Activated naive CD8-positive, alpha-beta T cell (primary cell): ENCODE data around the gene NCAPD2.

ENCODE experiments used
- H3K27ac Mint-ChIP-seq: one replicate; pipeline ENCODE4 v1.8.0; 2021; ENCODE audit warnings: mixed read lengths
- H3K27me3 Mint-ChIP-seq: one replicate; pipeline ENCODE4 v1.8.0; 2021; ENCODE audit warnings: mixed read lengths
- H3K36me3 Mint-ChIP-seq: one replicate; pipeline ENCODE4 v1.8.0; 2021; ENCODE audit warnings: mixed read lengths
- H3K4me1 Mint-ChIP-seq: one replicate; pipeline ENCODE4 v1.8.0; 2021; ENCODE audit warnings: low read depth, mixed read lengths
- H3K4me3 Mint-ChIP-seq: one replicate; pipeline ENCODE4 v1.8.0; 2021; ENCODE audit warnings: mild to moderate bottlenecking, mixed read lengths
- H3K9me3 Mint-ChIP-seq: one replicate; pipeline ENCODE4 v1.8.0; 2021; ENCODE audit warnings: low read depth, mixed read lengths

Gene NCAPD2

GRCh38 chr12:6500466-6500865, 6.6 kb downstream of the NCAPD2 start:
- peaks cover 17% of the 10 kb centered on the region for H3K4me1 Mint-ChIP-seq
- no peaks in the 10 kb centered on the region for H3K9me3 Mint-ChIP-seq
- H3K27me3 Mint-ChIP-seq, result no peaks in the 10 kb centered on the region
- no peak overlapping the region for H3K4me3 Mint-ChIP-seq
- H3K36me3 Mint-ChIP-seq, result no peaks in the 10 kb centered on the region
- no peak overlapping the region for H3K27ac Mint-ChIP-seq

GRCh38 chr12:6507102-6507998, 13.4 kb downstream of the NCAPD2 start:
- Mint-ChIP-seq H3K4me1 (no peaks in the 10 kb centered on the region), H3K27me3 (no peaks in the 10 kb centered on the region), H3K27ac (no peak overlapping the region), H3K9me3 (no peaks in the 10 kb centered on the region), H3K36me3 (peaks cover 3% of the 10 kb centered on the region), H3K4me3 (no peak overlapping the region)

GRCh38 chr12:6508087-6508486, 14.2 kb downstream of the NCAPD2 start:
- H3K27me3 Mint-ChIP-seq, result no peaks in the 10 kb centered on the region
- H3K36me3 Mint-ChIP-seq, result peaks cover 3% of the 10 kb centered on the region
- H3K27ac Mint-ChIP-seq, result no peak overlapping the region
- no peaks in the 10 kb centered on the region for H3K4me1 Mint-ChIP-seq
- no peak overlapping the region for H3K4me3 Mint-ChIP-seq
- no peaks in the 10 kb centered on the region for H3K9me3 Mint-ChIP-seq

GRCh38 chr12:6520186-6520585, 26.3 kb downstream of the NCAPD2 start:
- Mint-ChIP-seq H3K27me3 (no peaks in the 10 kb centered on the region), H3K27ac (peak overlapping the region; percentile 34), H3K9me3 (no peaks in the 10 kb centered on the region), H3K4me3 (no peak overlapping the region), H3K4me1 (peaks cover 1% of the 10 kb centered on the region), H3K36me3 (peaks cover 10% of the 10 kb centered on the region)

- Mint-ChIP-seq H3K36me3 (peaks cover 2% of the 10 kb centered on the region), H3K4me3 (no peak overlapping the region), H3K27me3 (no peaks in the 10 kb centered on the region), H3K4me1 (peaks cover 1% of the 10 kb centered on the region), H3K27ac (no peak overlapping the region), H3K9me3 (no peaks in the 10 kb centered on the region)
These were observed 28.3 kb downstream of the NCAPD2 start for GRCh38 chr12:6522193-6522592.

- Mint-ChIP-seq H3K9me3 (no peaks in the 10 kb centered on the region), H3K27me3 (no peaks in the 10 kb centered on the region), H3K4me1 (peaks cover 1% of the 10 kb centered on the region), H3K27ac (peak overlapping the region; percentile 5), H3K36me3 (peaks cover 2% of the 10 kb centered on the region), H3K4me3 (no peak overlapping the region)
These were observed 29.8 kb downstream of the NCAPD2 start for GRCh38 chr12:6523708-6524107.

GRCh38 chr12:6524648-6525047, 30.7 kb downstream of the NCAPD2 start:
- Mint-ChIP-seq H3K27me3 (no peaks in the 10 kb centered on the region), H3K4me1 (peaks cover 1% of the 10 kb centered on the region), H3K9me3 (no peaks in the 10 kb centered on the region), H3K27ac (no peak overlapping the region), H3K4me3 (no peak overlapping the region), H3K36me3 (peaks cover 2% of the 10 kb centered on the region)

GRCh38 chr12:6526201-6526600, 32.3 kb downstream of the NCAPD2 start:
- peaks cover 8% of the 10 kb centered on the region for H3K36me3 Mint-ChIP-seq
- no peak overlapping the region for H3K4me3 Mint-ChIP-seq
- H3K4me1 Mint-ChIP-seq, result peaks cover 1% of the 10 kb centered on the region
- no peaks in the 10 kb centered on the region for H3K9me3 Mint-ChIP-seq
- H3K27me3 Mint-ChIP-seq, result no peaks in the 10 kb centered on the region
- peak overlapping the region; percentile 70 for H3K27ac Mint-ChIP-seq

- Mint-ChIP-seq H3K4me1 (peaks cover 4% of the 10 kb centered on the region), H3K36me3 (peaks cover 8% of the 10 kb centered on the region), H3K9me3 (no peaks in the 10 kb centered on the region), H3K27ac (no peak overlapping the region), H3K4me3 (no peak overlapping the region), H3K27me3 (no peaks in the 10 kb centered on the region)
These were observed 33.0 kb downstream of the NCAPD2 start for GRCh38 chr12:6526766-6527525.

- Mint-ChIP-seq H3K27me3 (no peaks in the 10 kb centered on the region), H3K36me3 (peaks cover 8% of the 10 kb centered on the region), H3K4me1 (peaks cover 11% of the 10 kb centered on the region), H3K9me3 (no peaks in the 10 kb centered on the region), H3K4me3 (no peak overlapping the region), H3K27ac (no peak overlapping the region)
These were observed 33.8 kb downstream of the NCAPD2 start for GRCh38 chr12:6527711-6528110.

GRCh38 chr12:6528539-6529235, 34.8 kb downstream of the NCAPD2 start:
- no peak overlapping the region for H3K4me3 Mint-ChIP-seq
- no peak overlapping the region for H3K27ac Mint-ChIP-seq
- H3K36me3 Mint-ChIP-seq, result peaks cover 8% of the 10 kb centered on the region
- H3K4me1 Mint-ChIP-seq, result peaks cover 15% of the 10 kb centered on the region
- no peaks in the 10 kb centered on the region for H3K9me3 Mint-ChIP-seq
- no peaks in the 10 kb centered on the region for H3K27me3 Mint-ChIP-seq

GRCh38 chr12:6529291-6529737, 35.4 kb downstream of the NCAPD2 start:
- Mint-ChIP-seq H3K27ac (no peak overlapping the region), H3K27me3 (no peaks in the 10 kb centered on the region), H3K36me3 (peaks cover 6% of the 10 kb centered on the region), H3K9me3 (no peaks in the 10 kb centered on the region), H3K4me3 (no peak overlapping the region), H3K4me1 (peaks cover 15% of the 10 kb centered on the region)

GRCh38 chr12:6530576-6531260, 36.8 kb downstream of the NCAPD2 start:
- H3K27me3 Mint-ChIP-seq, result no peaks in the 10 kb centered on the region
- H3K4me3 Mint-ChIP-seq, result no peak overlapping the region
- no peaks in the 10 kb centered on the region for H3K9me3 Mint-ChIP-seq
- peaks cover 15% of the 10 kb centered on the region for H3K4me1 Mint-ChIP-seq
- peaks cover 6% of the 10 kb centered on the region for H3K36me3 Mint-ChIP-seq
- peak overlapping the region; percentile 19 for H3K27ac Mint-ChIP-seq

GRCh38 chr12:6532051-6532926, 38.4 kb downstream of the NCAPD2 start:
- peaks cover 23% of the 10 kb centered on the region for H3K4me1 Mint-ChIP-seq
- H3K9me3 Mint-ChIP-seq, result no peaks in the 10 kb centered on the region
- H3K27me3 Mint-ChIP-seq, result no peaks in the 10 kb centered on the region
- H3K27ac Mint-ChIP-seq, result peak overlapping the region; percentile 99
- peak overlapping the region; percentile 96 for H3K4me3 Mint-ChIP-seq
- H3K36me3 Mint-ChIP-seq, result peaks cover 9% of the 10 kb centered on the region
